Skeletal muscle satellite cell (primary cell): ENCODE results near the gene XIRP2.

Experiments used
- H3K27me3 ChIP-seq: 2 replicates; pipeline ENCODE4 v1.7.0; 2013; ENCODE audit warnings: low read length; ENCODE audit not compliant: control insufficient read depth, insufficient read depth
- H3K36me3 ChIP-seq: 2 replicates; pipeline ENCODE4 v1.7.0; 2013; ENCODE audit warnings: mild to moderate bottlenecking, control low read depth, low read length; ENCODE audit not compliant: insufficient read depth
- H3K4me1 ChIP-seq: 2 replicates; pipeline ENCODE4 v1.7.0; 2013; ENCODE audit warnings: low read length; ENCODE audit not compliant: control insufficient read depth, insufficient read depth
- H3K4me2 ChIP-seq: 2 replicates; pipeline ENCODE4 v1.7.0; 2013; ENCODE audit warnings: mild to moderate bottlenecking, low read length
- H3K4me3 ChIP-seq: 2 replicates; pipeline ENCODE4 v1.7.0; 2013; ENCODE audit warnings: low read length
- H3K9ac ChIP-seq: 2 replicates; pipeline ENCODE4 v1.7.0; 2013; ENCODE audit warnings: mild to moderate bottlenecking, low read depth, low read length, moderate library complexity
- H3K9me3 ChIP-seq: replicated peaks from 2 replicates; pipeline ENCODE4 v1.7.0; 2013; ENCODE audit warnings: mild to moderate bottlenecking, control low read depth, low read length

The XIRP2 gene

DNA sequence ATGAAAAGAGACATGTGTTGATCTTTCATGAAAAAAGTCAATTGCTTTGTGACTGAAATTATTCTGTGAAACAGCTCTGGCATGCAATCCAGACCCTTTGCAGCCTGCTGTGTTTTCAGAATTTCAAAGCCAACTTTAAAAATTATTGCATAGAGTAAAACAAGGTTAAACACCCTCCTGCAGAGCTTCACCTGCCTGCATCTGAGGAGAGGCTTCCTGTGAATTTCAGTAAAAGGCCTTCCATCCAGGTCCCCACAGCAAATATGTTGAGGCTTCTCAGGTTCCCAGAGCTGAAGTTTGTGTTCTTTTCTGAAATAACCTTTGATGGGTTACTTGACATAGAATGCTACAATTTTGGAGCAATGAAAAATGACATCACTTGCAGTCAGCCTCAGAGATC is 4.1 kb downstream of the XIRP2 start:
- Histone ChIP-seq H3K4me3 (no peak overlapping the region), H3K27me3 (no peaks in the 10 kb centered on the region), H3K36me3 (no peaks in the 10 kb centered on the region), H3K4me2 (no peak overlapping the region), H3K4me1 (no peaks in the 10 kb centered on the region), H3K9me3 (no peaks in the 10 kb centered on the region), H3K9ac (no peak overlapping the region)

DNA sequence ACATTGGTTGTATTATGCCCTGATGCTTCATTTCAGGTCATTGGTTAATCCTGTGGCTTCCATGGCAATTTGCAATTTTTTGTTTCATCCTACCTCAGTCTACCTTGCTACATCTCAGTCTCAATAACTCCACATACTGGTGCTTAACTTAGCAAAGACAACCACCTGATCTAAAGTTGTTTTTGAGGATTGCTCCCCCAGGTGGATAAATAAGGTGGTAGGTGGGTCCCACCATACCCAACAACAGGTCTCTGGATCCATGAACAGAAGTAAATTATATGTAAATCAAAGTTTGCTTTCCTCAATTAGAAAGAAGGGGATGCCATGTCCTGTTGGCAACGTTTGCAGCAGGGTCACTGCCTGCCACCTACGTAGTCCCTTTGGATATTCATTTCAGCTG is 7.0 kb downstream of the XIRP2 start:
- no peak overlapping the region for H3K4me2 ChIP-seq
- H3K9ac ChIP-seq, result no peak overlapping the region

DNA sequence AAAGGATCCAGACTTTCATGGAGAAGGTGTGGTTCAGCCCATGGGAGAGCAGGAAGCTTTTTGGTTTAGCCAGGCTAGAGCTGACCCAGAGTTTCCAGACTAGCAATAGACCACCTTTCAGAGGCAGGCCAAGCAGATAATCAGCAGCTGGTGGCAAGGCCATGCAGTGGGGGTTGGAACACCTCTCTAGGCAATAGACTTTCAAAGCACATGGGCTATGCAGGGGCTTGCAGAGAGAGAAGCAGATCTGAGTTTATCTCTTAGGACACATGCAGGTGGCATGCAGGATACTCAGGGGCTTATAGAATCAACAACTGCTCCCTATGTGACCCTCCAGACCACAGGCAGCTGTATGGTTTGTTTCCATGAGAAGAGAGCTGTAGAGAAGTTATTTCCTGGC is 9.4 kb downstream of the XIRP2 start:
- Histone ChIP-seq H3K9ac (no peak overlapping the region), H3K27me3 (no peaks in the 10 kb centered on the region), H3K4me3 (no peak overlapping the region), H3K4me2 (no peak overlapping the region), H3K36me3 (no peaks in the 10 kb centered on the region), H3K4me1 (no peaks in the 10 kb centered on the region), H3K9me3 (no peaks in the 10 kb centered on the region)

More for the DNA sequence above, 7.0 kb downstream of the XIRP2 start:
- Histone ChIP-seq H3K36me3 (no peaks in the 10 kb centered on the region), H3K4me3 (no peak overlapping the region), H3K9me3 (no peaks in the 10 kb centered on the region), H3K27me3 (no peaks in the 10 kb centered on the region), H3K4me1 (no peaks in the 10 kb centered on the region)

DNA sequence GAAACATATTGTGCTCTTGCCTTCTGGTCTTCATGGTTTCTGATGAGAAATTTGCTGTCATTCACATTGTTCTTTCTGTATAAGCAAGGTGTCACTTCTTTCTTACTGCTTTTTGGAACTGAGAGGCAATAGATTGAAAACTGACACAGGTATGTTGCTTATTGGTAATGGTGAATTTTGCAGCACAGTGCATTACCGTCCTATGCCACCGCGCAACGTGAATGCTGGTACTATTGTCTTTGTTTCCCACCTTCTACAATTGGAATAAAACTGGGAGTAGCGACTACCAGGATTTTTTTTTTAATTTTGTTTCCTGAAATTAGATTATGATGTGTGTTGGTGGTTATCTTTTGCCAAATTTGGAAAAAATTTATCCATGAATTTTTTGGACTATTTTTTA is 11.4 kb downstream of the XIRP2 start:
- H3K9ac ChIP-seq, result no peak overlapping the region
- H3K4me1 ChIP-seq, result no peaks in the 10 kb centered on the region
- no peaks in the 10 kb centered on the region for H3K27me3 ChIP-seq
- H3K9me3 ChIP-seq, result no peaks in the 10 kb centered on the region
- H3K36me3 ChIP-seq, result no peaks in the 10 kb centered on the region
- H3K4me3 ChIP-seq, result no peak overlapping the region
- no peak overlapping the region for H3K4me2 ChIP-seq

DNA sequence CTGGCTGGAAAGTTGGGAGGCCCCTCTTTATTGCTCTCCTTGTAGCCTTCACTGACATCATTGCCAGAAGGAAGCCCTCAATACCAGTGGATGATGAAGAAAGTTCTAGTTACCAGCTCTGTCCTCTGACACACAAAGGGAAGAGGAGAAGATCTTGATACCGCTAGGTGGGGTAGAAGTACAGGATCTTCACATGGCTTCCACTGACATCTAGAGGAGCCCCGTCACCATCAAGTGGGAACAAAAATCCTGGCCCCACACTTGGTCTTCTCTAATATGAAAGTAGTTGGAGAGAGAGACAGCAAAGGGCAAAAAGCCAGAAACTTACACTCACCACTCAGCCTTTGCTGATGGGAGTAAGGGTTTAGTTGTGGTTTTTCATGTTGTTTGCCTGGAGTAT is 12.4 kb downstream of the XIRP2 start:
- no peak overlapping the region for H3K4me3 ChIP-seq
- no peaks in the 10 kb centered on the region for H3K27me3 ChIP-seq
- H3K9me3 ChIP-seq, result no peaks in the 10 kb centered on the region
- H3K4me2 ChIP-seq, result no peak overlapping the region
- no peak overlapping the region for H3K9ac ChIP-seq
- H3K4me1 ChIP-seq, result no peaks in the 10 kb centered on the region
- no peaks in the 10 kb centered on the region for H3K36me3 ChIP-seq

DNA sequence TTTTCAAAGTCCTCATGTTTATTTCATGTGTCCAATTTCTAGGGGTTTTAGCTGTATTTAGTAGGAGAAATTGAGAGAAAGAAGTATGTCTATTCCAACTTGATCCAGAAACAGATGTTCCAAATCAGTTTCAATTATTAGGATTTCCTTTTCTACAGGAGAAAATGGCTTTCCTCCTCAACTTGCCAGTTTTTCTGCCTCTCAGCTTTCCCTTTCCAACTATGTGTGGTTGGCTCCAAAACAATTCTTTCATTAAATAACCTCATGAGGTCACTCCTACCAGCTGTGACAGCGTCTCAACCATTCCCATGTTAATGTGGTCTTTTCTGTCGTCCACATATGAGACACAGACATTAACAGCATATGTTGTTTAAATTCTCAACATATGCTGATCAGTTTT is 13.1 kb downstream of the XIRP2 start:
- Histone ChIP-seq H3K9me3 (no peaks in the 10 kb centered on the region), H3K4me3 (no peak overlapping the region), H3K4me2 (no peak overlapping the region), H3K27me3 (no peaks in the 10 kb centered on the region), H3K4me1 (no peaks in the 10 kb centered on the region), H3K9ac (no peak overlapping the region), H3K36me3 (no peaks in the 10 kb centered on the region)

DNA sequence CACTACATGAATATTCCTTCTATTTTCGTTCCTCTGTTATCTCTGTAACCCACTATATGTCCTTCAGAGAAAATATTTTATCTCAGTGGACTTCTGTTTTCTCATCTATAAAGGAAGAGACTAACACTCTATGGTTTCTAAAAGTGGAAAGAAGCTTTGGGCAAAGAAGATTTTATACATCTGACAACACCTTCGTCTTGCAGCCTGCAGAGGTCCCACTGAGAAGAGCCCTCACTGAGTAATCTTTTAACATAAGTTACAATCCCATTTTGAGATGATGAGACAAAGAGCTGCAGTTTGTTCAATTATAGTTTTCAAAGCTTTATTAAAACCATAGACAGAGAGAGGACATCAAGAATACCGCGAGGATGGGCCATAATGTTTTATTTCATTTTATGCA is 28.7 kb downstream of the XIRP2 start:
- Histone ChIP-seq H3K36me3 (no peaks in the 10 kb centered on the region), H3K9ac (no peak overlapping the region), H3K9me3 (no peaks in the 10 kb centered on the region), H3K4me3 (no peak overlapping the region), H3K4me1 (peaks cover 5% of the 10 kb centered on the region), H3K27me3 (no peaks in the 10 kb centered on the region), H3K4me2 (no peak overlapping the region)

DNA sequence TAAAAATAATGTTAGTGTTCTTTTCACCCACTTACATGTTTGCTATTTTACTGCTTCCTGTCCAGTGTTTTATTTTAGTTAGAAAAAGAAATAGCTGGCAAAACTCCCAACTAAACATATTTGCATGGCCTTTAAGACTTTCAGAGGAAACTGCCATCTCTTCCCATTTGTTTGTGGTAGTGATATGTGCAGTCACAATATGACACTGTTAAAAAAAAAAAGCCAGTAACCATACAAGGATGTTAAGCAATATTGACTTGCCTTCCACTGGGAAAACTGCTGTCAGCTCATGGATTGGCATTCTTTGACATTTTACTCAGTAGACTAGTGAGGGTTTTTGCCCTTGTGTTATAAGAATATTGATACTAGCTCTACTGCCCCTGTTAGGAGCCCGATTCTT is 29.1 kb downstream of the XIRP2 start:
- no peak overlapping the region for H3K4me3 ChIP-seq
- no peaks in the 10 kb centered on the region for H3K27me3 ChIP-seq
- peaks cover 5% of the 10 kb centered on the region for H3K4me1 ChIP-seq
- H3K36me3 ChIP-seq, result no peaks in the 10 kb centered on the region
- no peaks in the 10 kb centered on the region for H3K9me3 ChIP-seq
- no peak overlapping the region for H3K4me2 ChIP-seq
- no peak overlapping the region for H3K9ac ChIP-seq

DNA sequence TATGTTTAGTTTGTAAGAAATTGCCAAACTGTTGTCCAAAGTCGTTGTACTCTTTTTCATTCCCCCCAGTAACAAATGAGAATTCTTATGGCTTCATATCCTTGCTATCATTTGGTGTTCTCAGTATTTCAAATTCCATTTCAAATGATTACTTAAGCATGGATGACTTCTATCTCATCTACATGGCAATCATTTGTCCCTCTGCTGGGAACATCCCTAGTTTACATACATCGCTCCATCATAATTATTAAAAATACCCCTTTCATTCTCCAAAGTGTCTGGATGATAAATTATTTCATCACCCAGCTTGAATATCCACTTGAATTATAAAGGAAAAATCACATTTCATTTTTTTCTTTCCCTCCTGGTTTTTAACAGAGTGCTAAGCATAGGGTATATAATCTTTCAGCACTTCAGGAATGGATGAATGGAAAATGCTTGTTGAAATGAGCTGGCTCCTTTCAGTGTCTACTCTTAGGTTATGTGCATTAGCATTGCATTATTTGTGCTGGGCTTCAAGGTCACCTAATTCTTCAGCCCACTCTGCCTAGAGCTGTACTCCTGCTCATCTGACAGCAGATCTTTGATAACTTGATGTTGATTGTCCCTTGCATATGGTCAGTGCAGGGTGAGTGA is 33.1 kb downstream of the XIRP2 start:
- Histone ChIP-seq H3K27me3 (no peaks in the 10 kb centered on the region), H3K4me3 (no peak overlapping the region), H3K9ac (no peak overlapping the region), H3K4me2 (no peak overlapping the region), H3K4me1 (peaks cover 5% of the 10 kb centered on the region), H3K9me3 (no peaks in the 10 kb centered on the region), H3K36me3 (no peaks in the 10 kb centered on the region)

DNA sequence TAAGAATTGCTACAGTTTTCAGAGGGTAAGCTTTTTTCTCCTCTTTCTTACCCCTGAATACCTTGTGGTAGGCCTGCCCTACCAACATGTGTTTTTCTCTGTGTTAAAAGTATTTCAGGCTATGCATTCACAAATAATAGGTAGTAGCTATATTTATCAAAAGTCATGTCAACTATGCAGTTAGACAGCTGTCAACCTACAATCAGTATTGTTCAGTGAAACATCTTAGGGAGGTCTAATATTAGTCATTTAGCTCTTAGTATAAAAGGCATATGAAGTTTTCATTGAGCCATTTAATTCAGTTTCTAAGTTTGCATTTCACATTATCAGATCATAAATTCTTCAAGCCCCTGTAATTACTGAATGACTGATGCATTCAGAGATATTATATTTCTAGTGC is 36.7 kb downstream of the XIRP2 start:
- no peaks in the 10 kb centered on the region for H3K36me3 ChIP-seq
- H3K27me3 ChIP-seq, result no peaks in the 10 kb centered on the region
- H3K4me2 ChIP-seq, result no peak overlapping the region
- no peak overlapping the region for H3K4me3 ChIP-seq
- no peaks in the 10 kb centered on the region for H3K4me1 ChIP-seq
- H3K9ac ChIP-seq, result no peak overlapping the region
- no peaks in the 10 kb centered on the region for H3K9me3 ChIP-seq

DNA sequence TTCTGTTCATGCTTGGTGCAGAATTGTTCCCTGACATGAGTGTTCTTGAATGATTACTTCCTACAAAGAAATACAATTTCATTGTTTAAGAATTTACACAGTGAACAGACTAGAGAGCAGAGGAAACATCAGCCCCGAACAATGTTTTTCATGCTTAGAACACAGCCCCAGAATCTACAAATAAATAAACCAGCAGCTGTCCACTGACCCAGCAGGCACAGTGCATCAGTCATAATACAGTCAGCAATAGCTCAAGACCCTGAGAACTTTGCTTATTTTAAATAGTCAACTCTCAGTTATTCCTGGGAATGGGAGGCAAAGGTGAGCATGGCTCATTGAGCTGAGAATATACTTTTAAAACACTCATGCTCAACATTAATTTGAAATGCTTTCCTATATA is 38.4 kb downstream of the XIRP2 start:
- H3K4me2 ChIP-seq, result no peak overlapping the region
- H3K36me3 ChIP-seq, result no peaks in the 10 kb centered on the region
- no peak overlapping the region for H3K9ac ChIP-seq
- no peaks in the 10 kb centered on the region for H3K9me3 ChIP-seq
- H3K4me3 ChIP-seq, result no peak overlapping the region
- no peaks in the 10 kb centered on the region for H3K4me1 ChIP-seq
- no peaks in the 10 kb centered on the region for H3K27me3 ChIP-seq

DNA sequence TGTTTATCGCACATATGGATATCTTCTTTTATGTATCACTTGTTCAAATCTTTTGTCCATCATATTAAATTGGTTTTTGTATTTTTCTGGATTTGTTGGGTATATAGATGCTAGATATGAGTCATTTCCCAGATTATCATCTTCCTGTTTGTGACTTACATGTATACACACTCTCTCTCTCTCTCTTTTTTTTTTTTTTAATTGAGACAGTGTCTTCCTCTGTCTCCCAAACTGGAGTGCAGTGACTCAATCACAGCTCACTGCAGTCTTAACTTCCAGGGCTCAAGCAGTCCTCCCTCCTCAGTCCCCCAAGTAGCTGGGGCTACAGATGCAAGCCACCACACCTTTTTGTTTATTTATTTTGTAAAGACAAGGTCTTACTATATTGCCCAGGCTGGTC is 43.8 kb downstream of the XIRP2 start:
- H3K4me1 ChIP-seq, result no peaks in the 10 kb centered on the region
- H3K4me3 ChIP-seq, result no peak overlapping the region
- no peak overlapping the region for H3K9ac ChIP-seq
- no peaks in the 10 kb centered on the region for H3K27me3 ChIP-seq
- no peaks in the 10 kb centered on the region for H3K36me3 ChIP-seq
- no peak overlapping the region for H3K4me2 ChIP-seq
- no peaks in the 10 kb centered on the region for H3K9me3 ChIP-seq
